ENCODE measurements around the gene PSMC4.
A peak's percentile ranks its signal among the peaks of the same experiment; 100 is the strongest.

PSMC4 gene

DNA sequence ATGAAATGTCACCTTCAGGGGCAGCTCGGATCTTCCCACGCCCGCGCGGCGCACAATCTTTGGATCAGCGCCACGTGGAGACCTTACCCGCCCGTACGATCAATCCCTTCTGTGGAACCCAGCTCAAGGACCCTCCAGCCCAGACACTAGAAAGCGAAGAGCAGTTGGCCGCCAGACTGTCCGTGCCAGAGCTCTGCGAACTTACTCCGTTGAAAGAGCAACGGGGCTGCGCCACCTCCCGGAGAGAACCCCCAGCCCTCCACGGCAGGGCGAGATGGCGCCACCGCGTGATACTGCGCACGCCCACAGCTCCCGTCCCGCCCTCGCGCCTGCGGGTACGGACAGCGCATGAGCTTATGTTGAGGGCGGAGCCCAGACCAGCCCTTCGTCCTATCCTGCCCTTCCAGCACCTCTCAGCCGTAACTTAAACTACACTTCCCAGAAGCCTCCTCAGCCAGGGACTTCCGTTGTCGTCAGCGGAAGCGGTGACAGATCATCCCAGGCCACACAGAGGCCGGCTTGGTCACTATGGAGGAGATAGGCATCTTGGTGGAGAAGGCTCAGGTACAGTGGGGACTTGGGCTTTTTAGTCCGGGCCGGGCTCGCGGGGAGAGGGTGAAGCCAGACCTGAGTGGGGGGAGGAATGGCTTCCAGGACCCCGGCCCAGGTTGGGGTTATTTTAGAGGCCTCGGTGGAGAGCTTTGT, at the start of gene PSMC4:
Gene PSMC4 (plus strand): TSS at position 491 of the 705 bp plus-strand sequence. CDS start 38 bp downstream, at position 529.
- peak; percentile 99 for DNase-seq (ENCODE audit: low read depth)

DNA sequence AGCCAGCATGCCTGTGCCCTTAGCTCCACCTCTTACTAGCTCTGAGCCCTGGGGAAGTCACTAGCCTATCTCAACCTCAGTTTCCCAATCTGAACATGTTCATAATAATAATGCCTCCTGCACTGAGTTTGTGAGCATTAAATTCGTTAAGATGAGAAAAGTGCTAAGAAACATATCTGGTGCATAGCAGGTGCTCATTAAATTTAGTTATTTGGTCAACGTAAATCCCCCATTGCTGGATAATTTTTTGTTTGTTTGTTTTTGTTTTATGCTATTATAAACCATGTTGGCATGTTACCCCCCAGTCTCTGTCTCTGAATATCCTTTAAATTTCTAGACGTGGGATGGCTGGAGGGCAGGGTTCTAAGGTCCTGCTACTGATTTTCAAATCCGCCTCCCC, 47.1 kb upstream of the PSMC4 start:
- no peak for DNase-seq (ENCODE audit: low read depth)

DNA sequence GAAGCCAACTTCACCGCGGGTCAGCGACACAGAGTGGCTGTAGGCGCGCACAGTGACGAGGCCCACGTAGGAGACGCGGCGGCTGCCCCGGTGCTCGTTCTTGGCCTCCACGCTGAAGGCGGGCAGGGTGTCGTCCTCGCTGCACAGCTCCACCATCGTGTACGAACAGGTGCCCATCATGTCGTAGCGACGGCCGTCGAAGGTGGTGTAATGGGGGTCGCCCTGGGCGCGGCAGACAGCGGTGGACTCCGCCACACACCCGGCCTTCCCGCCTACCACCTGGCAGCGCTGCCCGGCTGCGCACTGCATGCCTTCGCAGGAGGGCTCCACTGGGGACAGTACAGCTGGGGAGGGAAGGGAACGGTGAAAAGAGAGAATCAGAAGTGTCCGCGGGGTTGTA, 46.6 kb upstream of the PSMC4 start:
- no peak for DNase-seq (ENCODE audit: low read depth)

DNA sequence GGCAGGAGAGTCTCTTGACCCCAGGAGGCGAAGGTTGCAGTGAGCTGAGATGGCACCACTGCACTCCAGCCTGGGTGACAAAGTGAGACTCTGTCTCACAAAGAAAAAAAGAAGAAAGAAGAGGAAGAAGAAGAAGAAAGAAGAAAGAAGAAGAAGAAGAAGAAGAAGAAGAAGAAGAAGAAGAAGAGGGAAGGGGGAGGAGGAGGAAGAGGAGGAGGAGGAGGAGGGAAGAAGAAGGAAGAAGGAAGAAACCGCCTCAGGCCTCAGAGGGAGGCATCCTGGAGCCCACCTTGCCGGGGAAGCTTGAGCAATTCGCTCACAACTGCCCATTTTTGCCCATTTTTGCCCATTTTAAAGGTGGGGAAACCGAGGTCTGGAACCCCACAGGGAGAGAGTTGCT, 46.0 kb upstream of the PSMC4 start:
- DNase-seq (ENCODE audit: low read depth), result no peak

DNA sequence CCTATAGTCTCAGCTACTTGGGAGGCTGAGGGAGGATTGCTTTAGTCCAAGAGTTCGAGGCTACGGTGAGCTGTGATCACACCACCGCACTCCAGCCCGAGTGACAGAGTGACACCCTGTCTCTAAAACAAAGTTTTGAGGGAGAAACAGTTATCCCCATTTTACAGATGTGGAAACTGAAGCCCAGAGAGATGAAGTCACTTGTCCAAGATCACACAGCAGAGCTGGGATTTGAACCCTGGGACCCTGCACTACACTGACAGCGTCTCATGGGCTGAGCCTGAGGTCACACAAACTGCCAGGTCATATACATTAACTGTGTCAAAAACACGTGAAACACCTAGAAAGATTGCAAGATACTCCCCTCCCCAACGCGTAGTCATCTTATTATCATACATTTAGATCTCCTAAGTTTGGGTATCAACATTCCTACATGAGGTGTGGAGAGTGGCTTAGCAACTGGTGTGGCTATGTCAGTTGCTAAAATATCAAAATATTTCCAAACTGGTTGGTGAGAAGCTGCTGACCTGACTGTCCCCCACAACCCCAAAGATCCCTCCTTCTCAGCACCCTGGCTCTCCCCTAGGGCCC, 44.7 kb upstream of the PSMC4 start:
- no peak for DNase-seq (ENCODE audit: low read depth)

DNA sequence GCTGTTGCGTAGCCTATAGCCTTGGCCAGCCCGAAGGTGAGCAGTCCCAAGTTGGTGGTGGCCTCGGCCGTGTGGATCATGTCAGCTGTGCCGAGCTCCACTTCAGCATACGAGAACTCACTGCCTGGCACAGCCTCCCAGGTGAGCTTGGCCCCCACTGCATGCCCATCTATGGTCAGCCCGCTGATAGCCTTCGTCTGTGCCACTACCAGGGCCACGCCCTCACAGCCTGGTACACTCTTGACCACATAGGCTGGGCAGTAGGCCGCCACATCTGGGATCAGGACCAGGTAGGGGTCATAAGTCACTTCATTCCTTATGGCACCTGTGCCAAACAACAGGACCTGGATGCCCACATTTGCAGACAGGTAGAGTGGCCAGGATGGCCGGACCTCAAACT, 43.9 kb upstream of the PSMC4 start:
- DNase-seq (ENCODE audit: low read depth), result no peak

DNA sequence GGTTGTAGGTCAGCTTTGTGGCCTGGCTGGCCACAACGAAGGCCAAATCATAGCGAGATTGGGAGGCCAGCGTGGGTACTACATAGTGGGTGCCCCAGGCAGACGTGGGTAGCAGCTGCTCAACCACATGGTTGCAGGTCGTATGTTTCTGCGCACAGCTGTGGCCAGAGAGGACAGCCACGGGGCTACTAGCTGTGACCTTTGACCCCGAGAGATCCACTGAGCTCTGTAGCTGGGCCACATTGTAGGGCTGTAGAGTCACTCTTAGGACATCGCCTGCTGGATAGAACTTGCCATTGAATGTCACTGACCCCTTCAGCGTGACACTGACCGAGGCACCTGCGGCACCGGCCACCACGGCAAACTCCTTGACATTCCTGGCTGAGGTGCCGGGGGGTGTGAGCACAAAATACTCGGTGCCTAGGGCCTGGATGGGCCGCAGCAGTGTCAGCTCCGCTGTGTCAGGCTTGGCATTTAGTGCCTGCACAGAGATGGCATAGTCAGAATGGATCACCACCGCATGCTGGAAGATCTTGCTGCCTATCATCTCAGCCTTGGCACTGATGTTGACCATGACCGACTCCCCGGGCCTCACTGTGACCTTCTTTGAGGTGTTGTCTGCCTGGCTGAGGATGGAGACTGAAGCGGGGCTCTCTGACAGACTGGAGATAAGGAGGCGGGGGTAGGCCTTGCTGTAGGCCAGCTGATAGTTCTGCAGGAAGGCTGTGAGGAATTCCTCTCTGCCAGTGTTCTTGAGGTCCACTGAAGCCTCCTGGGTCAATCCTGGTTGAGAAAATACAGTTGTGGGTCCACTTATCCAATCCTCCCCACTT, 43.2 kb upstream of the PSMC4 start:
- DNase-seq (ENCODE audit: low read depth), result no peak

DNA sequence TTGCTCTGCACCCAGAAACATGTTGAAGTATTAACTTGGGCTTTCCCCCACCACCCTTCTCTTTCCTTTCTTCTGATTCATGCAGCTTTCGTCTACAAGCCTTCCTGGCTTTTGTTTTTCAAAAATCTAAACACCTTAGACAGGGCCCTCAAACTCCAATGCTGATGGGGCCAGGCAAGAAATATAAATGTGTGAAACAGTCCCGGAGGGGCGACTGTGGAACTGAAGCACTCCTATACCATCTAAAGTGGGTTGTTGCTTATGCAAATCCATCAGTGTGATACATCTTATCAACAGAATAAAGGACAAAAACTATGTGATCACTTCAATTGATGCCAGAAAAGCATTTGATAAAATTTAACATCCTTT, 42.6 kb upstream of the PSMC4 start:
- DNase-seq (ENCODE audit: low read depth), result no peak

DNA sequence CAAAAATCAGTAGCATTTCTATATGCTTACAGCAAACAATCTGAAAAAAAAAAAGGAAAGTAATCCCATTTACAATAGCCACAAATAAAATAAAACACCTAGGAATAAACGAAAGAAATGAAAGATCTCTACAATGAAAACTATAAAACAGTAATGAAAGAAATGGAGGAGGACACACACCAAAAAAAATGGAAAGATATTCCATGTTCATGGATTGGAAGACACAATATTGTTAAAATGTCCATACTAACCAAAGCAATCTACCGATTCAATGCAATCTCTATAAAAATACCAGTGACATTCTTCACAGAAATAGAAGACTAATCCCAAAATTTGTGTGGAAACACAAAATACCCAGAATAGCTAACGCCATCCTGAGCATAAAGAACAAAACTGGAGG, 41.2 kb upstream of the PSMC4 start:
- no peak for DNase-seq (ENCODE audit: low read depth)

DNA sequence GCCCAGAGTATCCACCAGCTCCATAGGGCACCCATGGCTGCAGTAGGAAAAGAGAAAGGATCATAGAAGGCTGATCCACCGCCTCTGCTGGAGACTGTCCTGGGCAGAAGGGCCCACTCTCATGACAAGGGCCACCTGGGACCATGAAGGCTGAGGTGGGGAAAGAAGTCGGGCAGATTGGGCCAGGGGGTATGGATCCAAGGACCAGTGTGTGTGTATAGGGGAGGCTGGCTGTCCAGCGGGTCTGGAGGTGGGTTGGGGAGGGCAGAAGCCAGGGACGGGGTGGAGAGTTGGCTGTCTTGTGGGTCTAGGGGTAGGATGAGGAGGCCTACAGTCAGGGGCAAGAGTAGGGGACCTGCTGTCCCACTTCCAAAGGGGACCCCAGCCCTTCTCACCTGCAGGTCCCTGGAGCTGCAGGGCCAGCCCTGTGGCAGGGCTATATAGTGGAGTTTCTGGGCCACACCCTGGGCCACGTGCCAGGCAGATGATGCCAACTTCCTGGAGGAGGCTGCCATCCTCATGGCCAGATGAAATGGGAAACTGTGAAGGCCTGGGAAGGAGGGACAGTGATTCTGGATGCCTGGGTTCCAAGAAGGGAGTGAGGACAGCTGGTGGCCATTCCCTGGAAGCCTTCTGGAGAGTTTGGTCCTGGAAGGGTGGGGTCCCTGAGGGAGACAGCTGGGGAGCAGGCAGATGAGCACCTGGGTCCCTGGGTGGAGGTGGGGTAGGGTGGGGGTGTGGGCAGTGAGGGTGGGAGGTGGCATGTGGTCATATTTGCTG, 36.2 kb upstream of the PSMC4 start, which contains the start of gene FCGBP:
Gene FCGBP (minus strand): TSS at position 51 of the 780 bp plus-strand sequence.
- no peak for DNase-seq (ENCODE audit: low read depth)

DNA sequence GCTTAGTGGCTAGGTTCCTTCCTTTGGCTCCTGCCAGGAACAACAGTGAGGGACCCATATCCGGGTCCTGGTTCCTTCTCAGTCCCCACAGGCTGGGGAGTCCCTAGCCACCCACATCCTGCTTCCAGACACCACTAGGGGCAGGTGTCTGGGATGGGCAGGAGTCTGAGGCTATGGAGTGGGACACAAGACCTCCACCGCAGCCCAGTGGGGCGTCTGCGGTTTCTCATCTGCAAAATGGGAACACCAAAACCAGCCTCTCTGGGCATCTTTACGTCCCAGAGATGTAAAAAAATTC, 35.7 kb upstream of the PSMC4 start:
- no peak for DNase-seq (ENCODE audit: low read depth)

DNA sequence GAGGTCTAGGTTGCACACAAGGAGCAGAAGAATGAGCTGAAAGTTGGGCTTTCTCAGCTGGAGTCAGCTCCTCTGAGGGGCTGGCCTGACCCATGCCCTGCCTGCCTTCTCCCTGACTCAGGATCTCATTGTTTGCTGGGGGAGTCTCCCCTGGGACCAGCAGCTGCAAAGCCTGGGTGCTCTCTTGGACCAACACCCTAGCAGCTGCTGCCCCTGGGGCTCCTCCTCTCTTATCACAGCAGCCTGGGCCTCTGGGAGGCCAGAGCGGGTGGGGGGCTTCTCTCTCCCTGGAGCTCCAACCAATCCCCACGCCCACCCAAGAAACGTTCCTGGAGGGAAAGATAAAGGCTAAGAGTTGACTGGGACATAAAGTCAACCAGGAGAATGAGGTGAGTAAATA, 34.9 kb upstream of the PSMC4 start:
- DNase-seq (ENCODE audit: low read depth), result no peak

DNA sequence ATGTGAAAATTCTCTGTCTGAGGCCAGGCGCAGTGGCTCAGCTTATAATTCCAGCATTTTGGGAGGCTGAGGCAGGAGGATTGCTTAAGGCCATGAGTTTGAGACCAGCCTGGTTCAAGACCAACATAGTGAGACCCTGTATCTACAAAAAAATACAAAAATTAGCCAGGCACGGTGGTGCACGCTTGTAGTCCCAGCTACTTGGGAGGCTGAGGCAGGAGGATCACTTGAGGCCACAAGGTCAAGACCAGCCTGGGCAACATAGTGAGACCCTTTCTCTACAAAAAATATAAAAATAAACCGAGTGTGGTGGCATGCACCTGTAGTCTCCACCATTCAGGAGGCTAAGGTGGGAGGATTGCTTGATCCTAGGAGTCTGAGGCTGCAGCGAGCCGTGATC, 34.3 kb upstream of the PSMC4 start:
- DNase-seq (ENCODE audit: low read depth), result no peak

DNA sequence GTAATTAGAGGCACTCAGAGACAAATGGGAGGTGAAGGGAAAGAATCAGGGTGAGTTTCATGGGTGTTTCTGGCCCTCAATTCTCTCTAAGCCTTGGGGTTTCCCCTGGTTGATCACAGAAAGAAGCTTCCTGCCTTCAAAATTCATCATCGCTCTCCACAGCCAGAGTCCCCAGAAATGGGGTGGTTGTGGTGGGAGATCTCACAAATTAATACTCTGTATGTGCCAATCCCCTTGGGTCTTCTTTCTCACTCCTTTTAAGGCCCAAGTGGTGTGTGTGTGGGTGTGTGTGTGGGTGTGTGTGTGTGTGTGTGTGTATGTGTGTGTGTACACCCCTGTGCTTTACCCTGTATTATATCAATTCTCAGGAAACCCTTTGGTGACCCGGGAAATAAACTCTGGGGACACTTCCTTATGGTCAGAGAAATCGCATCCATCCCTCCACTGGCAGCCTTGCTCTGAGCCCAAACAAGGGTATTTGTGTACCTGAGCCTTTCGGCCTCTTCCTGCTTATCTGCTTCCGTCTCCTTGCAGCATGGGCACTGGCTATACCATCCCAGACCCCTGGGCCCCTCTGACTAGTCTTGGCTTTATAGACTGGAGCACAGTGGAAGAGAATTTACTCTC, 33.8 kb upstream of the PSMC4 start:
- no peak for DNase-seq (ENCODE audit: low read depth)

DNA sequence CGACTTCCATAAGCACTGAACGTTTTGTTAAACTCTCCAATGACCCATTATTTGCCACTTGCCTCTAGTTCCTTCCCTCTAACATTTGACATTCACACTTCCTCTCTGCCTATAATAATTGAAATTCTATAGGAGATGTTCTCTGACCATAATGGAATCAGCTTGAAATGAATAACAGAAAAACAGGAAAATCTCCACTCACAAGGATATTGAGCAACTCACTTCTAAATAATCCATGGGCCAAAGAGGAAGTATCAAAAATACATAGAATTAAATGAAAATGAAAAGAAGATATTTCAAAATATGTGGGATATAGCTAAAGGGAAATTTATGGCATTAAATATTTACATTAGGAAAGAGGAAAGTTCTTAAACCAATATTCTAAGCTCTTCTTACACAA, 33.2 kb upstream of the PSMC4 start:
- no peak for DNase-seq (ENCODE audit: low read depth)

DNA sequence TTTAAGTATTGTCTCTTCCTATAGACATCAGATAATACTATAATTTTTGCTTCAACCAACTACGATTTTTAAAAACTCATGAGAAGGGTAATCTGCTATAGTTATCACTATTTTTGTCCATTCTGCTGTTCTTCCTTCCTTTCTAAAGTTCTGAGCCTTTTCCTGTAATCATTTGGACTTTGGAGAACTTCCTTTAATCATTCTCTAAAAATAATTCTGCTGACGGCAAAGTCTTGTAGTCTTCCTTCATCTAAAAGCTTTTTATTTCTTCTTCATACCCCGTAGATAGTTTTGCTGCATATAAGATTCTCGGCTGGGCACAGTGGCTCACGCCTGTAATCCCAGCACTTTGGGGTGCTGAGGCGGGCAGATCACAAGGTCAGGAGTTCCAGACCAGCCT, 31.4 kb upstream of the PSMC4 start:
- no peak for DNase-seq (ENCODE audit: low read depth)

DNA sequence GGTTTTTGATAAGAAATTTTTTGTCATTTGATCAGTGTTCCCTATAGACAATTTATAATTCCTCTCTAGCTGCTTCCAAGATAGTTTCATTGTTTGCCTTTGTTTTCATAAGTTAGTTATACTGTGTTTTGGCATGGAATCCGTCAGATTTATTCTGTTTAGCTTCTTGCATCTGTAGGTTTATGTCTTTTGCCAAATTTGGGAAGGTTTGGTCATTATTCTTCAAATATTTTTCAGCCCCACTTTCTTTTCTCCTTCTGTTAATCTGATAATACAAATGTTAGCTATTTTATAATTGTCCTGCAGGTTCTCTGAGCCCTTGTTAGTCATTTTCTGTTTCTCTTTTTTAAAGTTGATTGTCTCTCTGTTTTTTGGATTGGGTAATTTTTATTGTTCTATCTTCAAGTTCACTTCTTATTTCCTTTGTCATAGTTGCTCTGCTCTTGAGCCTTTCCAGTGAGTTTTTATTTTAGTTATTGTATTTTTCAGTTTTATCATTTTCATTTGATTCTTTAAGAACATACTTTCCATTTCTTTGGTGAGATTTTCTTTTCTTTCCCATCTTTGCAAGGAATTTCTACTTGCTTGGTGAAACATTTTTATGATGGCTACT, 30.6 kb upstream of the PSMC4 start:
- DNase-seq (ENCODE audit: low read depth), result no peak

DNA sequence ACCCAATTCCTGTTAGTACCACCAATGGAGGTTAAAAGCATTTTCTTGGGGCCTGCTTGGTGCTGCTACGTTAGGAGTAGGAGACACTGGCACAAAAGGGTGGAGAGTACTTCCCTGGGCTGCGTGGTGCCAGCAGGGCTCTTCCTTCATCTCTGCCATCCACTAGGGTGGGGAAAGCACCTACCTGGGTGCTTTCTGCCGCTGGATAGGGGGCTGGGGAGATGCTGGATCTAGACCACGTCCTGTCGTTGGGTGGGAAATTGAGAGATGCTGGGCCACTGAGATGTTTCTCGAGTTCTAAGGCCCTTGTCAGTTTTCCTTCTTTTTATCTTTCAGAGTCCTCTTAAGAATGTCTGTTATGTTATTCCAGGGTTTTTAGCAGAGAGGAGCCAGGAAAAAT, 29.8 kb upstream of the PSMC4 start:
- no peak for DNase-seq (ENCODE audit: low read depth)

DNA sequence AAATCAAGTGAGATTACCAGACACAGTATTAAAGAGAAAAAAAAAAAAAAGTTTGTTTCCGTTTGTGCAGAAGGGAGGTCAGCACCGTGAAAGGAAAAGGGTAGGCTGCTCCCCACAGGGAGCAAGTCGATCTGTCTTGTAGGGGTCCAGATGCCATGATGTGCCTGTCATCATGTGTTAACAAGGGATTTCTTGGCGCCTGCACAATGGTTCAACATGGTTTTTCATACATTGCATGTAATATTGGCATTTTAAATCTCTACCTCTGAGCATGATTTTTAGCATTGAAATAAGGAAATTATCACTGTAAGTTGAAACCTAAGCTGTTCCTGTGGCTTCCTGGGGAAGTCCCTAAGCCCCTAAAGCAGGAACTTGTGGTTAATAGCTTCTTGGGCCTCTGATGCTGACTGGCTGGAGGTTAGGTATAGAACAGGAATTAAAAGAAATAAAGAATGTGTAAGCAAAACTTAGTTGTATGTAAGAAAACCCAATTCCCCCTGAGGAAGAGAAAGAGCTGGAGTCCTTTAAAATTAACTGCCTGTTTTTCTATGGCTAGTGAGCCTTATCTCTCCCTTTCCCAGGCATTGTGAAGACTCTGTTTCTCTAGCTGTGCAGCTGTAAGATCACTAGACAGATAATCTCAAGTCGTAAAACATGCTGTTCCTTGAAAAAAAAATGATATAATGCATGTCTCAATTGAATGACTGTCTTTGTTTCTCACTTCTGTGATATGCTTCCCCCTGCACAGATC, 29.2 kb upstream of the PSMC4 start:
- peak; percentile 8 for DNase-seq (ENCODE audit: low read depth)

DNA sequence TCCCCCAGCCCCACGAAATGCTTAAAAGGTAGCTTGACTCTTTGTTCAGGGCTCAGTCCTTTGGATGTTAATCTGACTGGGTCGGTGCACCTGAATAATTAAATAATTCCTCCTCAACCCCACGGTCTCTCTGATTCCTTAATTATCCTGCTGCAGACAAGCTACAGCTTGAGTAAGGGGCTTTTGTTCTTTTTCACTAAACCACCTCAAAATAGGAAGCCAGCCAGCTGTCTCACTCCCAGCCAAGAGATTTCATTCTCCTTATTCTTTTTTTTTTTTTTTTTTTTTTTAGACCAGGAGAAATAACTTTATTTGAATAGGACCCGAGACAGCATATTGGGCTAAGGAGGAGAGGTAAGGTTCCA, 28.6 kb upstream of the PSMC4 start:
- no peak for DNase-seq (ENCODE audit: low read depth)

DNA sequence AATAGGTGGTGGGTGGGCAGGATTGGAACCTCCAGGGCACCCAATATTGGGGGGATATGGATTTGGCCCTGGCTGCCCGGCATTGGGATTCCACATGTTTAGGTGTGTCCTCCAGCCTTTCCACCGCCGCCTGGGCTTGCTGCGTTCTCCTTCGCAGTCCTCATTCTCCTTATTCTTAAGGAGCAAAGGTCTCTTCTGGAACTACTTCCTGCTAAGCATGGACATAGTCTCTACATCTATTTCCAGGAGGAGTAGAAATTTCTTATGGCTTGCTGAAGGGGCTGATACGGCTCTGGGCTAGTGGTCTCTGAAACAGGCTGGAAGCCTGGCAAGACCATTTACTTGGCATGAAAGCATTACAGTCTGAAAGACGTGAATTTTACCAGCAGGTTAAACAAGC, 27.4 kb upstream of the PSMC4 start:
- no peak for DNase-seq (ENCODE audit: low read depth)
